A549 (cell line): ENCODE results near the gene RANBP17. TPM values are rescaled to one million over a fixed set of nuclear protein-coding genes. Genes with fewer than 3 reads are reported as not detected.
"Not testable (repeated sequence)": the region's sequence is repeated elsewhere in the genome, so short reads cannot be mapped to it uniquely, and the experiment has no call there.

Source experiments
- ATAC-seq, 2 experiments: fragments of 200-7000 bp in 1 of 2; fragments of >200 bp in 1 of 2; cut with Nextera tagmentation in 1 of 2; cut with Tn5 transposase in 1 of 2; 3 replicates each; pipeline versions ENCODE4 v1.8.0 to v1.9.1; 2018 to 2020; ENCODE audit warnings: mild to moderate bottlenecking in 1 of 2, moderate library complexity in 1 of 2
- CTCF ChIA-PET: fragments of 300-600 bp; sonication (Branson Sonifier 250); formaldehyde crosslinking; extraction: SDS; loops from one replicate; lab custom pipeline; 2021; ENCODE audit warnings: antibody characterized with exemption, inconsistent platforms; lab: Yijun Ruan, JAX
- POLR2A ChIA-PET: fragments of 350-600 bp; formaldehyde crosslinking; extraction: SDS; loops from one replicate; lab custom pipeline; 2021; ENCODE audit warnings: antibody characterized with exemption, inconsistent platforms; lab: Yijun Ruan, JAX
- DNase-seq, 2 experiments: peaks; one replicate each; pipeline versions ENCODE4 v3.0.0 to v3.0.0-alpha.2; 2011 to 2016; ENCODE audit warnings: low read depth in 1 of 2, low spot score in 1 of 2
- FAIRE-seq: peaks from 2 replicates; lab custom pipeline; 2011; peaks lifted over from hg19 to GRCh38; lab: Jason Lieb, UNC
- H3K27ac ChIP-seq, 2 experiments: fragments of >200 bp; sonication (Bioruptor Twin); formaldehyde crosslinking; 3 replicates each; pipeline ENCODE4 v1.5.1; 2016 to 2017
- H3K4me1 ChIP-seq: fragments of >200 bp; sonication (Bioruptor Twin); formaldehyde crosslinking; 3 replicates; pipeline ENCODE4 v1.6.1; 2016
- H3K4me2 ChIP-seq: fragments of >200 bp; sonication (Bioruptor Twin); formaldehyde crosslinking; 3 replicates; pipeline ENCODE4 v1.6.1; 2016
- H3K4me3 ChIP-seq: fragments of >200 bp; sonication (Bioruptor Twin); formaldehyde crosslinking; 3 replicates; pipeline ENCODE4 v1.5.1; 2016
- H3K9me3 ChIP-seq: fragments of >200 bp; sonication (Bioruptor Twin); formaldehyde crosslinking; 3 replicates; pipeline ENCODE4 v1.6.1; 2016
- ATOH8 ChIP-seq: fragments of 250-450 bp; sonication (Bioruptor Pico); IDR thresholded peaks from 2 replicates; pipeline ENCODE4 v1.5.0; 2020; ENCODE audit warnings: low read depth, mild to moderate bottlenecking, moderate library complexity
- BHLHE40 ChIP-seq: IDR thresholded peaks from 2 replicates; pipeline ENCODE4 v1.6.1; 2012; ENCODE audit warnings: low read depth, low read length, inconsistent platforms
- CBX8 ChIP-seq: fragments of 200-600 bp; sonication (generic); IDR thresholded peaks from 2 replicates; pipeline ENCODE4 v1.6.1; 2016
- CEBPB ChIP-seq, 2 experiments: fragments of >200 bp in 1 of 2; sonication (Bioruptor Twin) in 1 of 2; formaldehyde crosslinking in 1 of 2; IDR thresholded peaks; 2 replicates each; pipeline ENCODE4 v1.6.1; 2012 to 2016
- CTCF ChIP-seq: fragments of >200 bp; sonication (Bioruptor Twin); formaldehyde crosslinking; IDR thresholded peaks from 3 replicates; pipeline ENCODE4 v1.5.1; 2016
- E2F6 ChIP-seq: IDR thresholded peaks from 2 replicates; pipeline ENCODE4 v1.6.1; 2012; ENCODE audit warnings: low read depth, borderline replicate concordance
- EHMT2 ChIP-seq: fragments of 200-600 bp; sonication (generic); IDR thresholded peaks from 2 replicates; pipeline ENCODE4 v1.6.1; 2016; ENCODE audit warnings: antibody characterized with exemption, low read depth, mild to moderate bottlenecking, moderate library complexity
- FOXS1 ChIP-seq: fragments of 250-450 bp; sonication (Bioruptor Pico); IDR thresholded peaks from 2 replicates; pipeline ENCODE4 v1.5.0; 2020; ENCODE audit warnings: mild to moderate bottlenecking, moderate library complexity
- HOXA7 ChIP-seq: fragments of 250-450 bp; sonication (Bioruptor Pico); IDR thresholded peaks from 2 replicates; pipeline ENCODE4 v1.5.0; 2020; ENCODE audit warnings: mild to moderate bottlenecking, moderate library complexity
- HOXB13 ChIP-seq: fragments of 250-450 bp; sonication (Bioruptor Pico); IDR thresholded peaks from 2 replicates; pipeline ENCODE4 v1.5.0; 2020; ENCODE audit warnings: low read depth, mild to moderate bottlenecking, moderate library complexity
- HOXB5 ChIP-seq: fragments of 250-450 bp; sonication (Bioruptor Pico); IDR thresholded peaks from 2 replicates; pipeline ENCODE4 v1.5.0; 2020; ENCODE audit warnings: mild to moderate bottlenecking, moderate library complexity
- MAX ChIP-seq: IDR thresholded peaks from 2 replicates; pipeline ENCODE4 v1.6.1; 2012
- NFE2L2 ChIP-seq: fragments of 150-350 bp; conservative IDR thresholded peaks from 2 replicates; pipeline ENCODE4 v1.6.1; 2014; ENCODE audit warnings: low read length
- NR3C1 ChIP-seq: fragments of >200 bp; sonication (Bioruptor Twin); formaldehyde crosslinking; IDR thresholded peaks from 3 replicates; pipeline ENCODE4 v1.6.1; 2017
- ZFP36 ChIP-seq: fragments of 450-650 bp; IDR thresholded peaks from 2 replicates; pipeline ENCODE4 v1.6.1; 2014; ENCODE audit warnings: borderline replicate concordance; ENCODE audit not compliant: partially characterized antibody
- ZNF302 ChIP-seq: fragments of 250-450 bp; sonication (Bioruptor Pico); IDR thresholded peaks from 2 replicates; pipeline ENCODE4 v1.9.0; 2021; ENCODE audit warnings: inconsistent platforms, mild to moderate bottlenecking, moderate library complexity
- ZSCAN20 ChIP-seq: fragments of 250-450 bp; sonication (Bioruptor Pico); IDR thresholded peaks from 2 replicates; pipeline ENCODE4 v1.8.0; 2022; ENCODE audit warnings: mild to moderate bottlenecking, moderate library complexity
- WGBS: methylation state at CpG from one replicate; pipeline ENCODE4 v1.1.6; 2017; ENCODE audit errors: missing lambda C conversion rate; 5-methylcytosine and 5-hydroxymethylcytosine counted together
- polyA plus RNA-seq, 4 experiments: library from polyadenylated mRNA; depleted of rRNA in 3 of 4; stranded (reverse); fragments of >200 nt; fragmentation: RNase III in 1 of 4; extraction: RNeasy Plus Mini Kit Qiagen cat#74134 plus additional on column Dnase treatment in 1 of 4; gene quantifications; 2 replicates in 3 of 4; 3 replicates in 1 of 4; pipeline ENCODE4 v1.2.3, GENCODE V29; 2011 to 2017

The RANBP17 gene
- polyA plus RNA-seq, 2 of the 4 experiments (the other 2 are of a cell fraction): 3.4 to 9.2 TPM

GRCh38 chr5:170865622-170866021 lies 3.8 kb downstream of the RANBP17 start:
- FAIRE-seq (no peak), DNase-seq (no peak), ATAC-seq (no peak)
- POLR2A ChIA-PET: no interaction called here
- Histone ChIP-seq H3K4me3 (no peak overlapping the region), H3K4me1 (peaks cover 9% of the 10 kb centered on the region), H3K9me3 (peaks cover 9% of the 10 kb centered on the region), H3K27ac (no peak overlapping the region), H3K4me2 (no peak overlapping the region)
- 95% methylated on average over 1 of the region's 1 CpG for WGBS
- CTCF ChIA-PET: no interaction called here
- TF ChIP-seq CTCF (no peak), ZSCAN20 (CRISPR knock-in tag) (no peak)

- H3K9me3 ChIP-seq: peaks cover 11% of the 10 kb centered on the region; the same call in 2 of the 3 replicates
- POLR2A ChIA-PET: no interaction called here
- ATAC-seq (no peak), DNase-seq (no peak), FAIRE-seq (no peak)
- no peak for TF ChIP-seq HOXA7 (CRISPR knock-in tag)
- TF ChIP-seq BHLHE40: no peak
- TF ChIP-seq ZFP36: no peak
- TF ChIP-seq ATOH8: no peak
- no peak for TF ChIP-seq NFE2L2
- no peak for TF ChIP-seq CTCF
- no peak overlapping the region for H3K4me2 ChIP-seq
- 89% methylated on average over 1 of the region's 1 CpG for WGBS
- CTCF ChIA-PET: no interaction called here
- no peak overlapping the region for H3K4me3 ChIP-seq
- no peak overlapping the region for H3K27ac ChIP-seq
- H3K4me1 ChIP-seq: peaks cover 7% of the 10 kb centered on the region
These were observed 6.0 kb downstream of the RANBP17 start for GRCh38 chr5:170867825-170868224.

- FAIRE-seq, H3K27ac ChIP-seq, ATAC-seq: not testable (repeated sequence)
These were observed 8.6 kb downstream of the RANBP17 start for GRCh38 chr5:170870390-170870789.

GRCh38 chr5:170874017-170874416 lies 12.2 kb downstream of the RANBP17 start:
- DNase-seq: no peak
- ChIA-PET CTCF (no interaction called here), POLR2A (no interaction called here)
- no peak for ATAC-seq
- Histone ChIP-seq H3K4me1 (no peaks in the 10 kb centered on the region), H3K4me2 (no peak overlapping the region), H3K27ac (no peak overlapping the region), H3K4me3 (no peak overlapping the region), H3K9me3 (peaks cover 18% of the 10 kb centered on the region)
- no peak for FAIRE-seq
- 43% methylated on average over 2 of the region's 2 CpGs for WGBS
- TF ChIP-seq NR3C1 (no peak), E2F6 (no peak), MAX (no peak), EHMT2 (no peak), HOXB13 (CRISPR knock-in tag) (no peak), HOXA7 (CRISPR knock-in tag) (no peak), ZNF302 (CRISPR knock-in tag) (no peak), CEBPB (IDR thresholded peaks at IDR 0.05) (no peak), HOXB5 (CRISPR knock-in tag) (no peak), FOXS1 (no peak), BHLHE40 (no peak), CBX8 (no peak)

More at GRCh38 chr5:170870390-170870789, 8.6 kb downstream of the RANBP17 start:
- POLR2A ChIA-PET, H3K4me2 ChIP-seq, H3K4me3 ChIP-seq, H3K4me1 ChIP-seq, DNase-seq, CTCF ChIA-PET: not testable (repeated sequence)
- peaks cover 18% of the 10 kb centered on the region for H3K9me3 ChIP-seq
